DOHH2 (cell line): Measurements from ENCODE around the gene TMEM154.

ENCODE experiments used
- H3F3A ChIP-seq: fragments of 200-600 bp; sonication (generic), shearing (Covaris generic); 2 replicates; pipeline ENCODE4 v1.6.0; 2016; ENCODE audit warnings: antibody characterized with exemption, mild to moderate bottlenecking; ENCODE audit not compliant: control insufficient read depth, insufficient read depth
- H3K27ac ChIP-seq: fragments of 200-600 bp; sonication (generic); 2 replicates; pipeline ENCODE4 v1.5.1; 2014; ENCODE audit warnings: low read depth, mild to moderate bottlenecking, low read length, moderate library complexity
- H3K27me3 ChIP-seq: fragments of 200-600 bp; sonication (generic); 2 replicates; pipeline ENCODE4 v1.6.1; 2014; ENCODE audit warnings: mild to moderate bottlenecking, low read length, mixed read lengths; ENCODE audit not compliant: control insufficient read depth
- H3K36me3 ChIP-seq: fragments of 200-600 bp; sonication (generic); 2 replicates; pipeline ENCODE4 v1.6.1; 2014; ENCODE audit warnings: mild to moderate bottlenecking, low read length, moderate library complexity, mixed read lengths; ENCODE audit not compliant: control insufficient read depth
- H3K4me1 ChIP-seq: fragments of 200-600 bp; sonication (generic); 2 replicates; pipeline ENCODE4 v1.6.1; 2014; ENCODE audit warnings: mild to moderate bottlenecking, low read length, mixed read lengths; ENCODE audit not compliant: control insufficient read depth
- H3K4me2 ChIP-seq: fragments of 200-600 bp; sonication (generic); 2 replicates; pipeline ENCODE4 v1.6.0; 2014; ENCODE audit warnings: mild to moderate bottlenecking, low read length, moderate library complexity
- H3K4me3 ChIP-seq: fragments of 200-600 bp; sonication (generic); 2 replicates; pipeline ENCODE4 v1.5.1; 2014; ENCODE audit warnings: mild to moderate bottlenecking, low read length, mixed read lengths
- H3K79me2 ChIP-seq: fragments of 200-600 bp; sonication (generic); 2 replicates; pipeline ENCODE4 v1.6.1; 2014; ENCODE audit warnings: mild to moderate bottlenecking, low read length, mixed read lengths; ENCODE audit not compliant: control insufficient read depth
- H3K9me2 ChIP-seq: fragments of 200-600 bp; sonication (generic); replicated peaks from 2 replicates; pipeline ENCODE4 v1.6.1; 2014; ENCODE audit warnings: mild to moderate bottlenecking, low read length, mixed read lengths; ENCODE audit not compliant: control insufficient read depth
- H3K9me3 ChIP-seq: fragments of 200-600 bp; sonication (generic); 2 replicates; pipeline ENCODE4 v1.6.1; 2014; ENCODE audit warnings: antibody characterized with exemption, low read length, mixed read lengths; ENCODE audit not compliant: control insufficient read depth, insufficient read depth
- H4K20me1 ChIP-seq: fragments of 200-600 bp; sonication (generic); 2 replicates; pipeline ENCODE4 v1.6.0; 2014; ENCODE audit warnings: low read depth, mild to moderate bottlenecking, antibody characterized with exemption, low read length, moderate library complexity; ENCODE audit not compliant: control insufficient read depth, insufficient read depth
- EZH2phosphoT487 ChIP-seq: fragments of 200-600 bp; sonication (generic); IDR thresholded peaks from 2 replicates; pipeline ENCODE4 v1.6.1; 2017; ENCODE audit warnings: borderline replicate concordance, mild to moderate bottlenecking, antibody characterized with exemption, low read length, moderate library complexity, mixed read lengths
- TF ChIP-seq, protein P1 (sequence below): fragments of 200-600 bp; sonication (generic); IDR thresholded peaks from one replicate; pipeline ENCODE4 v1.5.1; 2014; ENCODE audit warnings: antibody characterized with exemption, mild to moderate bottlenecking, low read depth, low read length; ENCODE audit not compliant: poor library complexity, severe bottlenecking

The TMEM154 gene

DNA sequence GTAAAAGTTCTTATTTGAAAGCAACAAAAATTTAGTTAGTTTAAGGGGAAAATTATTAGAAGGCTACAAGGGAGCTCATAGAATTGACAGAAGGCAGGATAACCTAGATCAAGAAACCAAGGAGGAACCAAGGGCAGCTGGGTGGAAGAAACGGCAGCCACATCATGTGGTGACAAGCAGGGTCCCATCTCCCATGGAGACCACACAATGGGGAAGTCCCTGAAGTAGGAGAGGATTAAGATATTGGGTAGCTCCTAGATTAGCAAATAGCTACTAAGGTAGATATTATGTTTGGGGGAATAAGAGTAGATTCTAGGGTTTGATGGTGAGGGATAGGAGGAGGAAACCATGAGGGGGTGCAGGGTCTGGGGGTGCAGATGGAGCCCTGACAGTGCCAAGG lies 48.0 kb upstream of the TMEM154 start:
- Histone ChIP-seq H4K20me1 (no peaks in the 10 kb centered on the region), H3F3A (no peaks in the 10 kb centered on the region), H3K27ac (no peak overlapping the region), H3K4me1 (peaks cover 4% of the 10 kb centered on the region; the same call in 1 of the 2 replicates), H3K79me2 (no peaks in the 10 kb centered on the region), H3K27me3 (0 out of 2 replicates have a peak, but pooled peaks cover 6% of the 10 kb centered on the region), H3K36me3 (no peaks in the 10 kb centered on the region), H3K9me2 (no peaks in the 10 kb centered on the region), H3K9me3 (no peaks in the 10 kb centered on the region), H3K4me2 (no peak overlapping the region), H3K4me3 (no peak overlapping the region)
- TF ChIP-seq, protein P1, sequence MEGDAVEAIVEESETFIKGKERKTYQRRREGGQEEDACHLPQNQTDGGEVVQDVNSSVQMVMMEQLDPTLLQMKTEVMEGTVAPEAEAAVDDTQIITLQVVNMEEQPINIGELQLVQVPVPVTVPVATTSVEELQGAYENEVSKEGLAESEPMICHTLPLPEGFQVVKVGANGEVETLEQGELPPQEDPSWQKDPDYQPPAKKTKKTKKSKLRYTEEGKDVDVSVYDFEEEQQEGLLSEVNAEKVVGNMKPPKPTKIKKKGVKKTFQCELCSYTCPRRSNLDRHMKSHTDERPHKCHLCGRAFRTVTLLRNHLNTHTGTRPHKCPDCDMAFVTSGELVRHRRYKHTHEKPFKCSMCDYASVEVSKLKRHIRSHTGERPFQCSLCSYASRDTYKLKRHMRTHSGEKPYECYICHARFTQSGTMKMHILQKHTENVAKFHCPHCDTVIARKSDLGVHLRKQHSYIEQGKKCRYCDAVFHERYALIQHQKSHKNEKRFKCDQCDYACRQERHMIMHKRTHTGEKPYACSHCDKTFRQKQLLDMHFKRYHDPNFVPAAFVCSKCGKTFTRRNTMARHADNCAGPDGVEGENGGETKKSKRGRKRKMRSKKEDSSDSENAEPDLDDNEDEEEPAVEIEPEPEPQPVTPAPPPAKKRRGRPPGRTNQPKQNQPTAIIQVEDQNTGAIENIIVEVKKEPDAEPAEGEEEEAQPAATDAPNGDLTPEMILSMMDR: no peak

DNA sequence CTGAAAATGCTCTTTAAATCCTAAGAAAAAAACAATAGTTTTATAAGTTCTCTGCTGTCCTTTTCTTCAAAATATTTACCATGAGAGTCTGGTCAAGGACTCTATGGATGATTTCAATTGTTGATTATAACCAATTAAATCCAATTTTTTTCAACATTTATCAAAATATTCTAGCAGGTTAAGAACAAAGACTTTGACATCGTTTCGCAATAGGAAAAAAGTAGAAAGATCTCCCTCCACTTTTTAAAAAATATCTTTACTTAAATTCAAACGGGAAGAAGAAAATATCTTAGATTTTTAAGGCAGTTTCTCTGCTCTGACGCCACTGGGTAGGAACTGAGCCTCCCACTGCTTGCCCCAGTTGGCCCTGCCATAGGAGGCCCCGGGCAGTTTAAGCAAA lies 44.7 kb upstream of the TMEM154 start:
- 0 out of 2 replicates have a peak, but pooled peaks cover 6% of the 10 kb centered on the region for H3K27me3 ChIP-seq
- H3K79me2 ChIP-seq: no peaks in the 10 kb centered on the region
- no peaks in the 10 kb centered on the region for H3F3A ChIP-seq
- peaks cover 4% of the 10 kb centered on the region; the same call in 1 of the 2 replicates for H3K4me1 ChIP-seq
- no peak overlapping the region for H3K4me2 ChIP-seq
- no peaks in the 10 kb centered on the region for H4K20me1 ChIP-seq
- no peaks in the 10 kb centered on the region for H3K9me2 ChIP-seq
- no peaks in the 10 kb centered on the region for H3K36me3 ChIP-seq
- no peak for TF ChIP-seq EZH2phosphoT487
- TF ChIP-seq, protein P1: no peak
- H3K9me3 ChIP-seq: no peaks in the 10 kb centered on the region
- no peak overlapping the region for H3K27ac ChIP-seq
- no peak overlapping the region for H3K4me3 ChIP-seq

DNA sequence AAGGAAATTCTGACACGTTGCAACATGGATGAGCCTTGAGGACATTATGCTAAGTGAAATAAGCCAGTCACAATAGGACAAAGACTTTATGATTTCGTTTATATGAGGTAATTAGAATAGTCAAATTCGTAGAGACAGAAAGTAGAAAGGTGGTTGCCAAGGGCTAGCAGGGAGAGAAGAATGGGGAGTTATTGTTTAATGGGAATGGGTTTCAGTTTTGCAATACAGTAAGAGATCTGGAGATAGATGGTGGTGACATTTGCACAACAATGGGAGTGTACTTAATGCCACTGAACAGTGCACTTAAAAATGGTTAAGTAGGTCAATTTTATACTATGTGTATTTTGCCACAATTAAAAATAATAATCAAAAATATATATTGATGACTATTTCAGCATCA lies 43.4 kb upstream of the TMEM154 start:
- Histone ChIP-seq H3K4me1 (peaks cover under 1% of the 10 kb centered on the region; the same call in 1 of the 2 replicates), H4K20me1 (no peaks in the 10 kb centered on the region), H3K79me2 (no peaks in the 10 kb centered on the region), H3K27me3 (0 out of 2 replicates have a peak, but pooled peaks cover 5% of the 10 kb centered on the region), H3K9me3 (no peaks in the 10 kb centered on the region), H3K27ac (no peak overlapping the region), H3K9me2 (no peaks in the 10 kb centered on the region), H3K4me3 (no peak overlapping the region), H3K4me2 (no peak overlapping the region), H3F3A (no peaks in the 10 kb centered on the region), H3K36me3 (no peaks in the 10 kb centered on the region)
- TF ChIP-seq, protein P1: no peak
